Measurements from ENCODE around the gene UCHL3.
"Not testable (repeated sequence)": the region's sequence is repeated elsewhere in the genome, so short reads cannot be mapped to it uniquely, and the experiment has no call there.

The UCHL3 gene

DNA sequence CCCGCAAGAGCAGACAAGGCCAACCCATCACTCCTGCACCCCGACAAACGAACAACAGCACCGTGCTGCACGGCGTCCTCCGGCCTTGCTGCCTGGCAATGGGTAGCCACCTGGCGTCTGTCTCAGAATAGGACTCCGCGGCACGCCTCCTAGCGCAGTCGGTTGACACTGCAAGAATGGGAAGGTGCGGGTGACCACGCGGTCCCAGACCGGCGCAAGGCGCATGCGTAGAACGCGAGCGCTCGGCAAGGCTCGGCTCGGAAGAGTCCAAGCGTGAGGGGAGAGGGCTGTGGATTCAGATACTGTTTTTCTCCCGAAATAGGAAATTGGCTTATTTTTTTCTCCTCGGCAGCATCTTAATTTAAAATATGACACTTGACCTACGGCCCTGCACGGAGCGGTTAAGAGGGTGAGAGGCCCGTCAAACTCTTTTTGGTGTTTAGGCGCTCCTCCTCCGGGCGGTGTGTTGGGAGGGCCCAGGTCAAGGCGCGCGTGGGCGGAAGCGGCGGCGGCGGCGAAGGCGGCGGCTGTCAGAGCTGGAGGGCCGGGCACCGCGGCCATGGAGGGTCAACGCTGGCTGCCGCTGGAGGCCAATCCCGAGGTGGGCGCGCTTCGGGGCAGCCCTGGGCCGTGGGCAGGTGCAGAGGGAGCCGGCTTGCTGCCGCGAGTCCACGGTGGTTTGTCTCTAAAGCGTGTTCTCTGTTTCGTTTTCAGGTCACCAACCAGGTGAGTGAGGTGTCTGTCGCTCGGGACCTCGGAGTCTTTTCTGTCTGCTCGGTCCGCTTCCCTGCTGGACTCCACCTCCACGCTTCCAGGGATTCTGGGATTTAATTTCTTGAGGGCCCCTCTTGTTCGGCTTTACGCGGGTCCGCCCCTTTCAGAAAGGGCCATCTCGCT, at the start of gene UCHL3:
TSS of gene UCHL3 (plus strand) at position 530 of the 897 bp plus-strand sequence. CDS start at position 560, 30 bp downstream.
- DNase-seq, result peak; percentile 98

DNA sequence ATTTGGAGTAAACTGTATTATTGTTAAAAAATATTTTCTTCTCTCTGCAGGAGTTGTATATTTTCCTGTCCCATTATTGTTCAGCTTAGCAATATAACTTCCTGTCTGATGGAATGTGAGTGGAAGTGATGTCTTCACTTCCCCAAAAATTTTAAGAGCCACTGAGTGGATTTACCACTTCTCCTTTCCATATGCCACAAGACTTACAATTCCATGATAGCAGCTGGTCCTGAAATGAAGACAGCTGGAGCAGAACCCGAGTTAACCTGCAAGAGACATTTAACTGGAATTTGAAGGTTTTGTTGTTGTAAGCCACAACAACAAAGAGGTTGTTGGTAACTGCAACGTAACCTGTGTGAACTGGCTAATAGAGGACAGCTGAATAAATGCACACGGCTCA, 44.3 kb upstream of the UCHL3 start:
- DNase-seq, result no peak

DNA sequence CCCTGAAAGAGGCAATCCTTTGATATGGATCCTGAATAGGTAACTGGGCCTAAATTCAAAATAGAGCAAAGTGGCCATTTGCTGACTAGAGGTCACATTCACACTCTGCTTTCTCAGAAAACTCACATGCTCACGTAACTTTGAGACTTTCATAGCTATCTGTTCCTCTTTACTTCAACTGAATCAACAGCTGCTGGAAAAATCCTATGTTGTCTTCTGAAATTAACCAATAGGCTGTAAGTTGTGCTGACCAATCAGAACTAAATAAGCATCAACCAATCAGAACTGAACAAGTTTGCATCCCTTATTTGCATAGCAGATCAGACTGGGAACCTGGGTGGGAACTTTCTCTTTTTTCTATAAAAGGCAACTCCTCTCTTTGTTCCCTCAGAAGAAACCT, 43.6 kb upstream of the UCHL3 start:
- DNase-seq, result no peak

DNA sequence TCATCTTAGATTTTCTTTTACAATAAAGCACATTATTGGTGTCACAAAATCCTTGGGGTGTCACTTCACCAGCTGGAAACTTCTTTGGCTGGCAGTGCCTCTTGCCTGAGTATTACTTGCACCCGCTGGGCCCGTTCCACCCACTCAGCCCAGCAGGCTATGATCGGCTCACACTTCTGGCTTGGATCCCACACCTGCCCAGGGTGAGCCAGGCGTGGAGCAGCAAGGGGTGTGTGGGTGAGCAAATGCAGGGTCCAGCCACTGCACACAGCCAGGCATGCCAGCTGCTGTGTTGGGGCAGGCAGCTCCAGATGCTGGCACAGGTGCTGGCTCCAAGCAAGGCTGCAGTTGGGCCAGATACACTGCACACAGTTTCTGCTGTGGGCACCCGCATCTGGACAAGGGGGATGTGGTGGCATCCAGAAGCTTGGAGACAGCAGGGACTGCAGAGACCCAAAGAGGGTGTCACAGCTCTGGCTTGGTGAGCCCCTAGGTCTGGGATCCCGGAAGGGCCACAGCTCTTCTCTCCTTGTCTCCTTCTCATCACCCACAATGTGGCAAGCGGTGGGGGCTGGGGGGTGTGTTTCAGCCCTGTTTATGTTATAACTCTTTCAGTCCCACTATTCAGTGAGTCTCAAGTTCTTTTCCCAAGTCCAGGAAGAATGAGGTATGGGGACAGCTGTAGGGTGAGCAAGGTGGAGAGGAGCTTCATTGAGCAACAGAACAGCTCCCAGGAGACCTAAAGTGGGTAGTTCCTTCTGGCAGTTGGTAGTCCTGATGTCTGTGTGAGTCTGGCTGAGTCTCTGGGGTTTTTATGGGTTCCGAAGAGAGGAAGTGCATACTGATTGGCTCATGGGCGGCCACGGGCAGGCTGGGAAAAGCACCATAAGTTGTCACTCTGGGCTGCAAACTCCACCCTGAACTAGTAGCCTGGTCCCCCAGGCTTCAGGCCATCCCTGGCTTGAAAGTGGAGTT, 42.3 kb upstream of the UCHL3 start:
- no peak for DNase-seq

DNA sequence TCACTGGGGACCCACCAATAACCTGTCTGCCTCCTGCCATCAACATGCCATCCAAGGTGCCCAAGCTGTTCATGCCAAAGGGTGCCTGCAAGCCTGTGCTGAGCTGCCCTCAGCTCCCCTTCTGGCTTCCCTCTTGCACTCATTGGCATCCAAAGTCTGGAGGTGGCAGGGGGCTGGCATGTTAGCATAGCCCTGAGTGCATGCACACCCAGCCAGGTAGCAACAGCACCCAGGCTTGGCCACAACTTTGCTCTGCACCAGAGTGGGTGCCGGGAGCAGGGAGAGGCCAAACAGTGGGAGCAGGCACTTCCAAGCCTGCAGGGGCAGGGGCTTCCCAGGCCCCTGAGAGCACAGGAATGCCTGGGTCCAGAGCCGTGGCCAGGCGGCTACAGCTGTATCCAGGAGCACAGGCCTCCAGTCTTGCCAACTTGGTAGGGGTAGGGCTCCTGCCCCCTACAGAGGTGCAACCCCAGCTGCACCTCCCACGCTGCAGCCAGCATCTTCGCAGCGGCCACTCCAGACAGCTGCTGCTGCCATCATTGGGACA, 41.5 kb upstream of the UCHL3 start:
- DNase-seq, result no peak

DNA sequence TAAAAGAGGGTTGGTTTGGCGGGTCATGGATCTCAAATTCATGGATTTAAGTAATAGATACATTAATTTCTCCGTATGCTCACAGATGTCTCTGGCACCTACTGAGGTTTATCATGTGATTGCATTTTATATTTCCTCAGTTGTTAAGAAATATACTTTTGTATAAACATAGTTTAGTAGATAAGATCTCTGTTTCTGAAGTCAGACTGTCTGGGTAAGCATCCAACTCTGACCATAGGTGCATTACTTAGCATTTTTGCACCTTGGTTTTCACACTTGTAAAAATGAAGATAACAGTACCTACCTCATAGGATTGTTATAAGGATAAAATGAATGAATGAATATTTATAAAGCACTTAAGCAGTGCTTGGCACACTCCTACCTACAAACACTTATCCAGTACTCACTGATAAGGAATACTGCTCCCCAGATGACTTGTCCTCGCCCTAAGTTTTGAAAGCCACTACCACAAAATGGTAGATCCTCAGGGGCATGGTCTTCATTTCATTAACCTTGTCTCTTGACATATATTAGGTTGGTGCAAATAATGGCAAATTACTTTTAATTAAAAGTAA, 38.5 kb upstream of the UCHL3 start:
- no peak for DNase-seq

DNA sequence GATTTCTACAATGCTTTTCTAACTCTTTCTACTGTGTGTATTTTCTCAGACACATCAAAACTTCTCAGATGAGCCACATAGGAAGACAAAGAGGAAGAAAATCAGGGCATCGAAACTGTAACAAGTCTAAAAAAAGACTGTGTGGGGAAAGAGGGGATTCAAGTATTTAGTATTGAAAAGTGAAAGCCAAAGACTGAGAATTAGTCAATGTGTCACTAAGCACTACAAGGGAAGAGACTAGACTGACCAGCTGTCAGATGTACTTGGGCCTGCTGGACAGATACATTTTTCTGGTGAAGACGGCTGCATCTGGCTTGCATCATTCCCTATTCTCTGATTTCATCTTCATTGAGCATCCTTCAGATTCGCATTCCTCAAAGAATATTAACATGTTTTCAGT, 37.3 kb upstream of the UCHL3 start:
- DNase-seq, result no peak

DNA sequence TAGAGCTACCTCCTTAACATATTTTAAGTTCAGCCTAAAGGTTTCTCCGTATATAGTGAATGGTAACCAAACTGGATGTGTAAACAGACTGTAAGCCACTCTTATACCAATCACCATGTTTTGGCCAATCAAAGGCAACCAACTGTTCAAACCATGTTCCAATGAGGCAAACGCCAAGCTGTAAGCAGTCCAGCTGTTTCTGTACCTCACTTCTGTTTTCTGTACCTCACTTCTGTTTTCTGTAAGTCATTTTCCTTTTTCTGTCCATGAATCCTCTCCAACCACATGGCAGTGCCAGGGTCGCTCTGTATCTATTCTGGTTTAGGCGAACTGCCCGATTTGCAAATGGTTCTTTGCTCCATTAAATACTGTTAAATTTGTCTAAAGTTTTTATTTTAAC, 36.3 kb upstream of the UCHL3 start:
- no peak for DNase-seq

DNA sequence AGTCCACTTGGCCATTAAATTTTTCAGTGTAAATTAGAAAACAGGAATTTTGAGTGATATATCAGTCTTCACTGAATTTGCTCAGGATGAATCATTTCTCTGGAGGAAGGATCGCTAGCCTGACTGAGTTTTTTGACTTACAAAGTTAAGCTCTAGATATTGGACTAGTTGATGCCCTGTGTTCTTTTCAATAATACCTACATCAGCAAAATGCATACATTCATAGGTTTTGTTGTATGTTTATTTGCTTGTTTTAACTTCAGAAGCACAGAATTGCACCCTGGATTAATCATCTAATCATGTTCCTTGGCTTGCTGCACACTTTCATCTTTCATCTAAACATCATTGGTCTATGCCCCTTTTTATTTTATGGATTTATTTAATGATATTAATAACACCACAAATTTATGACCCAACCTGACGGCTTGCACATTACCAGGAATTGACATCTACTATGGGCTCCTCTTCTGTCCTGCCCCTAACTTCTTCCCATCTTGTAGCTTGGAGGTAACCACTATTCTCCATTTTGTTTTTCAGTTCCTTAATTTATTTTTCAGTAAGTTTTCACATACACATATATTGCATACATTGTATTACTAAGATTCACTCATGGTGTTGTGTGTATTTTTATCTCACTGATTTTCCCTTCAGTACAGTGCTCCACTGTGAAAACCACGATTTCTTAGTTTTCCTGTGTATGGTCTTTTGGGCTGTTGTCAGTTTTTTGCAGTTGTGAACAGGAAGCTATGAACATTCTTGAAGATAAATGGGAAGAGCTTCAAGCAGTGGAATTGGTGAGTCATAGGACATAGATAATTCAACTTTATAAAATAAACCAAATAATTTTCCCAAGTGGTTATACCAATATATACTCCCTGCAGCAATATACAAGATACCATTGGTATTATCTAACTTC, 35.3 kb upstream of the UCHL3 start:
- DNase-seq, result no peak

DNA sequence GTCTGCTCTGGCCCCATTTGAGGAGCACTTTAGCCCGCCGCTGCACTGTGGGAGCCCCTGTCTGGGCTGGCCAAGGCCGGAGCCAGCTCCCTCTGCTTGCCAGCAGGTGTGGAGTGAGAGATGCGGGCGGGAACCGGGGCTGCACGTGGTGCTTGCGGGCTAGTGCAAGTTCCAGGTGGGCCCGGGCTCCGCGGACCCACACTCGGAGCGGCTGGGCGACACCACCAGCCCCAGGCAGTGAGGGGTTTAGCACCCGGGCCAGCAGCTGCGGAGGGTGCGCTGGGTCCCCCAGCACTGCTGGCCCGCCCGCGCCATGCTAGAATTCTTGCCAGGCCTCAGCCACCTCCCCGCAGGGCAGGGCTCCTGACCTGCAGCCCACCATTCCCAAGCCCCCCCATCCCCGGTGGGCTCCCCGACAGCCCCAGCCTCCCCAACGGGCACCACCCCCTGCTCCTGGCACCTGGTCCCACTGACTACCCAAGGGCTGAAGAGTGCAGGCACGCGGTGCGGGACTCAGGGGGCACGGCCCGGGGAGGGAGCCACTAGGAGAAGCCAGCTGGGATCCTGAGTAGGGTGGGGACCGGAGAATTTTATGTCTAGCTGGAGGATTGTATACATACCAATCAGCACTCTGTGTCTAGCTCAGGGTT, 31.0 kb upstream of the UCHL3 start:
- no peak for DNase-seq

DNA sequence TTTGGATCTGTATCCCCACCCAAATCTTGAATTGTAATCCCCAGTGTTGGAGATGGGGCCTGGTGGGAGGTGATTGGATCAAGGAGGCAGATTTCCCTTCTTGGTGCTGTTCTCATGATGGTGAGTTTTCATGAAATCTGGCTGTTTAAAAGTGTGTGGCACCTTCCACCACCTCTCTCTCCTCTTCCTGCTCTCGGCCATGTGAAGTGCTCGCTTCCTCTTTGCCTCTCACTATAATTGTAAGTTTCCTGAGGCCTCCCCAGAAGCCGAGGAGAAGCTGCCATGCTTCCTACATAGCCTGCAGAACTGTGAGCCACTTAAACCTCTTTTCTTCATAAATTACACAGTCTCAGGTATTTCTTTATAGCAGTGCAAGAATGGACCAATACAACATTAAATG, 27.6 kb upstream of the UCHL3 start:
- DNase-seq, result no peak

DNA sequence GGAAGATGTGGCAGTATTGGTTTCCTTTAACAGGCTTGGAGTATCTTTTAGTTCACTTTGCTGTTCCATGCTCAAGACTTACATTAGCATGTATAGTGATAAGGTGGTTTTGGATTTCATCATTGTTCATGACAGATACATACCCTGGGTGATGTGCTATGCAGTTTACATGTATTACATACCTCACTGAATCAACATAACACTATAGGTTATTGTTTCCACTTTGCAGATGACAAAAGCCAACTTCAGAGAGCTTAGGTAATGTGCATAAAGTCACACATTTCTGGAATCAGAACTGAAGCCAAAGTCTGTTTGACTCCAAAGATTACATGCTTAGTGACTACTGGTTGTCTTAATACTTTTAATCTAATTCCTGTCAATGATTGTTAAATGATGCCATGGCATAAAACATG, 19.0 kb upstream of the UCHL3 start:
- no peak for DNase-seq

DNA sequence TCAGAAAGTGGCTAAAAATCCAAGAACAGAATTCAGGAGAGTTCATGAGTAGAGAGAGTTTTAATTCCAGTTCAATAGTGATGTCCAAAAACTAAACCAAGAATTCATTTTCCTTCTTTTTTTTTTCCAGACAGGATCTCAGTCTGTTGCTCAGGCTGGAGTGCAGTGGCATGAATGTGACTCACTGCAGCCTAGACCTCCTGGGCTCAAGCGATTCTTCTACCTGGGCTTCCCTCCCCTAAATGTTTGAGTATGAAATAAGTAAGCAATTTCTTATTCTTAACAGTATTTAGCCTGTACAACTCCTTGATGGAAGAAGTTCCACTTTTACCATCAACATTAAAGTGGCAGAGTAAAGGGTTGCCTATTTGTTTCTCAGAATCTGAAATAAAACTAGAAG, 15.7 kb upstream of the UCHL3 start:
- DNase-seq, result no peak

DNA sequence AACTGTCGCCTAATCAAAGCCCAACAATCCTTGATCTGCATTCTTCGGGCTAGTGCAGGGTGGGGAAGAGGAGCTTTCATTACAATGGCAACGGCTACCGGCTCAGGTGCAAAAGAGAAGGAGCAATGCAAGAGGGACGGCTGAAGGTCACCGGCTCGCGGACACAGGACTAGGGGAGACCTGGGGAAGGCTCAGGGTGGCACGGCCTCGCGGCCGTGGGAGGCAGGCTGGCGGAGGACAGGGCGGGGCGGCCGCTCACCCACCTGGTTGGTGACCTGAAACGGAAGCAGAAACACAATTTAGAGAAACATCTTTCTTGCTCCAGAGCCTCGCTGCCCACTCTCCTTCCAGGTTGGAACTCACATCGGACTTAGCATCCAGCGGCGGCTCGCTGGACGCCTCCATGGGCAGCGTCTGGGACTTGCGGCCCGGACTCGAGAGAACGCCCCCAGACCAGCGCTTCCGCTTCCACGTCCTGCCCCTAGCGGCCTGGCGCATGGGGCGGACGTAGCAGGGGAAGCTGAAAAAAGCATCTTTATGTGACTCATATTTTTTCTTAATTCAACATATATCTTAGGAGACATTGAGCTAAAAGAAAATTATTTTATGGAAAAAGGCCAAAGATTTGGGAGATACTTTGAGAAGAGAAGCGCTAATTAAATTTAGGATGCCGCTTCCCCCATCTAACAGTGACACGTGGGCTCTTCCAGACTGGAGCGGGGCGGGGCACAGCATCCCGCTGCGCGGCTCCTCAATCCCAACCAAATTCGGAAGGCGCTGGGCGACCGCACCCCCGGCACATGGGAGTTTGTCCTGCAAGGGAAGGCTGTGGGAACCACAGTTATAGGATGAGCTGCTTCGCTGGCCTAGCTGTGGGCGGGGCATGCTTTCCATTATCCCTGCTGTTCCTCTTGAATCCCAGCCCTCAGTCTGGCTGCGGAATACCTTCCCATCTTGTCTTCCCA, 11.9 kb upstream of the UCHL3 start, which contains the start of gene COMMD6:
TSS of gene COMMD6 (minus strand) at position 441 of the 965 bp plus-strand sequence. CDS start at position 405, 36 bp downstream.
- peak; percentile 74 for DNase-seq

DNA sequence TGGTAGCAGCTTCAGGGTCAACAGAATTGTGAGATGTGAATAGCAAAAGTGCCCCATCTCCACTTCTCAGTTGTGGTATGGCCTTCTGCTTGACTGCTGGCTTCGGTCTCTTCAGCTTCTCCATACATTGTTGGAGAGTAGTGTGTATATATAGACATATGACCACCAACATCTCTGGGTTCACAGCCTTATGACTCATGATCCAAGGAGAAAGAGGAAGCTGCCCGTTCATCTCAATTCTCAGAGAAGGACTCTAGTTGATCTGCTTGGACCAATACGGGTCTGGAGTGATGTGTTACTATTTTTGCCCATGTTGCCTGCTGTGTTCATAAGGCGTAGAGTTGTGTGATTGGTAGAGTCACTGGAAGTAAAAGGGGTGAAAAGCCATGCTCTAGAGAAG, 8.3 kb upstream of the UCHL3 start:
- DNase-seq, result no peak

DNA sequence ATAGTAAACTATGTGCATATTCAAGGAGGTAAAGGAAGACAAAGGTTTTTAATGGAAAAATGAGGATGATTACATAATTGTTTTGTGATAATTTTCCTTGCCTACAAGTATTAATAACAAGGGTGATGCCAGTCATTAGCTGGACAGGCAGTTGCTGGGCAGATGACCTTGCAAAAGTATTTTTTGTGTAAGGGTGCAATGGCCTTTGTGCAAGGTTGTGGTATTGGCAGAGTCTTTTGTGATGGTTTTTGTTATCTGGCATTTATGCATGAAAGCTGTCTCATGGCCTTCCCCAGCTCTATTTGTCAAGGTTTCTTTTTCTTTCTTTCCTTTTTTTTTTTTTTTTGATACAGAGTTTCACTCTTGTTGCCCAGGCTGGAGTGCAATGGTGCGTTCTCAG, 7.6 kb upstream of the UCHL3 start:
- DNase-seq, result no peak

DNA sequence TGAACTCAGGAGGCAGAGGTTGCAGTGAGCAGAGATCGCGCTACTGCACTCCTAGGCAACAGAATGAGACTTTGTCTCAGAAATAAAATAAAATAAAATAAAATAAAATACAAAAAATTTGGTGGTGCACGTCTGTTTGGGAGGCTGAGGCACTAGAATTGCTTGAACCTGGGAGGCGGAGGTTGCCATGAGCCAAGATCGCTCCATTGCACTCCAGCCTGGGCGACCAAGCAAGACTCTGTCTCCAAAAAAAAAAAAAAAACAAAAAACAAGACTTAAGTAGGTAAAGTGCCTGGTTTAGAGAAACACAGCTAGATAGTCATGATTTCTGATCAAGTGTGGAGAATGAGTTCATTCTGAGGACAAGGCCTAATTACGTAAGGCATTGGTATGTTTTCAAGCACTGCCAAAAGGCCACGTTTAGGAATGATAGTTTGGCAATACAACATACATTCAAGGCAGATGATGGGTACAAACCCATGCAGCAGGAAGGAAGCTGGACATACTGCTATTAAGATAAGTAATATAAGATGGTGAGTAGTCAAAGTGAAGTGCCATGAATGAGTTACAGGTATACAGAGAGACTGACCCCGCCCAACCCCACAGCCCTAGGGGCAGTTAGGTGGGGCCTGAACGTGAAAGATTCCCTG, 4.8 kb upstream of the UCHL3 start:
- DNase-seq, result no peak

DNA sequence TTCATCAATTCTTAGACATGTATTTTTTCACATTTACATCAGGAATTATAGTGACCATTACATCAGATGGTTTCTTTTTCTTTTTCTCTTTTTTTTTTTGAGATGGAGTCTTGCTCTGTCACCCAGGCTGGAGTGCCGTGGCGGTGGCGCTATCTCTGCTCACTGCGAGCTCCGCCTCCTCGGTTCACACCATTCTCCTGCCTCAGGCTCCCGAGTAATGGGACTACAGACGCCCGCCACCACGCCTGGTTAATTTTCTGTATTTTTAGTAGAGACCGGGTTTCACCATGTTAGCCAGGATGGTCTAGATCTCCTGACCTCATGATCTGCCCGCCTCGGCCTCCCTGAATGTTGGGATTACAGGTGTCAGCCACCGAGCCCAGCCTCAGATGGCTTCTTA, 4.2 kb upstream of the UCHL3 start:
- not testable (repeated sequence) for DNase-seq

DNA sequence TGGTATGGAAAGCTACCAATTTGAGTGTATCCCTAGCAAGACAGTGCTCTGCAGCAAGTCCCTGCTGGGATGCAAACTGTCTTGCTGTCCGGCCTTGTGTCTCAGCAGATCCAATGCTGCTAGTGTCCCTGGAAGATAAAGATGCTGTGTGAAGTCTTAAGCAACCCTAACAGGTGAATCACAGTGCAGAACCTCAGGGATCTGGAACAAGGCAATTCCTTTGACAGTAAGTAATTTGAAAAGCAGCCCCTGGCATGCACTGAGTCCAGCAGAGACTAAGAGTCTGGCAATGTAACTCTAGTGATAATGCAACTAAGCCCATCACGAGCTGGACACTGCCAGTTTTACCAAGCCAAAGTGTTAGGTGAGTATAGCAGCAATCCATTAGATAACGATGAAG, 1.7 kb upstream of the UCHL3 start:
- no peak for DNase-seq
